GM19240 (cell line): ENCODE results near the gene MS4A10.
A peak's percentile ranks its signal among the peaks of the same experiment; 100 is the strongest.
"Not testable (repeated sequence)": the region's sequence is repeated elsewhere in the genome, so short reads cannot be mapped to it uniquely, and the experiment has no call there.

Experiments used
- DNase-seq: peaks from one replicate; pipeline ENCODE4 v3.0.0; 2011; ENCODE audit warnings: low spot score; ENCODE audit not compliant: insufficient read length

The MS4A10 gene

GRCh38 chr11:60785136-60785535, at the start of gene MS4A10:
Gene MS4A10 (plus strand): TSS chr11:60785333. CDS start chr11:60790336, 5,003 bp downstream.
- DNase-seq: no peak

GRCh38 chr11:60739114-60739513, 46.0 kb upstream of the MS4A10 start:
- no peak for DNase-seq

- no peak for DNase-seq
Observed at GRCh38 chr11:60740573-60740972, 44.6 kb upstream of the MS4A10 start.

GRCh38 chr11:60741421-60741820, 43.7 kb upstream of the MS4A10 start:
- no peak for DNase-seq

GRCh38 chr11:60743058-60743457, 42.1 kb upstream of the MS4A10 start:
- no peak for DNase-seq

- DNase-seq: no peak
Observed at GRCh38 chr11:60744114-60744513, 41.0 kb upstream of the MS4A10 start.

GRCh38 chr11:60747359-60747873, 37.7 kb upstream of the MS4A10 start:
- DNase-seq: no peak

GRCh38 chr11:60748225-60748624, 36.9 kb upstream of the MS4A10 start:
- no peak for DNase-seq

GRCh38 chr11:60748821-60749220, 36.3 kb upstream of the MS4A10 start:
- no peak for DNase-seq

GRCh38 chr11:60750911-60751310, 34.2 kb upstream of the MS4A10 start:
- no peak for DNase-seq

- DNase-seq: no peak
Observed at GRCh38 chr11:60753309-60753708, 31.8 kb upstream of the MS4A10 start.

GRCh38 chr11:60754887-60755286, 30.2 kb upstream of the MS4A10 start:
- no peak for DNase-seq

GRCh38 chr11:60756307-60757032, 28.7 kb upstream of the MS4A10 start, which contains the start of gene MS4A15:
Gene MS4A15 (plus strand): TSS chr11:60756867. CDS start chr11:60763734, 6,867 bp downstream.
- no peak for DNase-seq

GRCh38 chr11:60757231-60757800, 27.8 kb upstream of the MS4A10 start:
- DNase-seq: no peak

- not testable (repeated sequence) for DNase-seq
Observed at GRCh38 chr11:60758671-60759070, 26.5 kb upstream of the MS4A10 start.

GRCh38 chr11:60759438-60760225, 25.5 kb upstream of the MS4A10 start:
- DNase-seq: not testable (repeated sequence)

- DNase-seq: no peak
Observed at GRCh38 chr11:60761436-60762190, 23.5 kb upstream of the MS4A10 start.

- no peak for DNase-seq
Observed at GRCh38 chr11:60762851-60763691, 22.1 kb upstream of the MS4A10 start.

- DNase-seq: no peak
Observed at GRCh38 chr11:60763692-60764369, 21.3 kb upstream of the MS4A10 start.

GRCh38 chr11:60764879-60765278, 20.3 kb upstream of the MS4A10 start:
- DNase-seq: peak; percentile 47
